Loucy (cell line): ENCODE data around the gene KDM5A.

Experiments
- CTCF ChIP-seq: fragments of 200-600 bp; sonication (generic); conservative IDR thresholded peaks from 2 replicates; pipeline ENCODE4 v1.5.1; 2014; ENCODE audit warnings: mild to moderate bottlenecking, antibody characterized with exemption, low read length
- EZH2phosphoT487 ChIP-seq: fragments of 200-600 bp; IDR thresholded peaks from 2 replicates; pipeline ENCODE4 v1.6.1; 2018; ENCODE audit warnings: antibody characterized with exemption, mild to moderate bottlenecking, moderate library complexity, borderline replicate concordance

GRCh38 chr12:359091-359490 is 30.0 kb downstream of the KDM5A start:
- TF ChIP-seq CTCF (no peak), EZH2phosphoT487 (no peak)
